GM10248 (cell line): ENCODE results near the gene CSMD2.

Experiments
- CTCF ChIA-PET: fragments of 300-600 bp; sonication (Branson Sonifier 250); formaldehyde crosslinking; extraction: SDS; loops from one replicate; lab custom pipeline; 2021; ENCODE audit warnings: antibody characterized with exemption; lab: Yijun Ruan, JAX
- POLR2A ChIA-PET: fragments of 350-650 bp; sonication (Branson Sonifier 250); formaldehyde crosslinking; extraction: SDS; loops from one replicate; lab custom pipeline; 2020; ENCODE audit warnings: antibody characterized with exemption; lab: Yijun Ruan, JAX
- DNase-seq: peaks from one replicate; pipeline ENCODE4 v3.0.0; 2012; ENCODE audit errors: extremely low spot score
- TF ChIP-seq, protein P1 (sequence below): IDR thresholded peaks from 2 replicates; pipeline ENCODE4 v1.5.1; 2012; ENCODE audit warnings: mild to moderate bottlenecking, low read depth; ENCODE audit errors: extremely low read depth, missing control alignments, control extremely low read depth

CSMD2 gene

DNA sequence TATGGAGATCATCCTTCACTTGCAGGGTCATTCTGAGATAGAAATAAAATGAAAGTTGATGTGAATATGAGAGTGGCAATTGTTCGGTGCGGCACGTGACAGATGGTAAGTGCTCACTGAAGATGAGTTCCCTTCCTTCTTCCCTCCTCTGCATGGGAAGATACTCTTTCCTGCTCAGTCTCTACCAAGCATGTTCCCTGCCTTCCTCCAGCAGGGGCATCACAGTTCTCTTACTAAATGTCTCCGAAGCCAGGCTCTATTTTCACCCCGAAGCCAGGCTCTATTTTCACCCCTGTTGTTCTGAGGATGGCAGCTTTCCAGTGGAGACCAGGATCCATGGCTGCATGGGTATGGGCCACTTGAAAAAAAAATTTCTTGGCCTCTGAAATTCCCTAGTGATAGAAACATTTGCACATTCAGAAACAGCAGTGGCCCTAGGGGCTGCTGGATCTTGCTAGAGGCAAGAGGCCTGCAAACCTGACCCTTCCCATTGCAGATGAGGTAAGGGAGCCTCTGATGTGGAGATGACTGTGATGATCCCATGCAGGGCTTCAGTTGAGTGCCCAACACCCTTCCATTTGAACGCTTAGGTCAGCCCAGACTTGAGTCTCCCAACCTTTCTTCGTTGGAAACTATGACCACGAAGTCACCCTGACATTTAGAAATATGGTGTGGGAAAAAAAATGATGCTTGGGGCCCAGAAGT is 424.8 kb downstream of the CSMD2 start:
- DNase-seq, result no peak
- POLR2A ChIA-PET, result no interaction called here
- TF ChIP-seq, protein P1, sequence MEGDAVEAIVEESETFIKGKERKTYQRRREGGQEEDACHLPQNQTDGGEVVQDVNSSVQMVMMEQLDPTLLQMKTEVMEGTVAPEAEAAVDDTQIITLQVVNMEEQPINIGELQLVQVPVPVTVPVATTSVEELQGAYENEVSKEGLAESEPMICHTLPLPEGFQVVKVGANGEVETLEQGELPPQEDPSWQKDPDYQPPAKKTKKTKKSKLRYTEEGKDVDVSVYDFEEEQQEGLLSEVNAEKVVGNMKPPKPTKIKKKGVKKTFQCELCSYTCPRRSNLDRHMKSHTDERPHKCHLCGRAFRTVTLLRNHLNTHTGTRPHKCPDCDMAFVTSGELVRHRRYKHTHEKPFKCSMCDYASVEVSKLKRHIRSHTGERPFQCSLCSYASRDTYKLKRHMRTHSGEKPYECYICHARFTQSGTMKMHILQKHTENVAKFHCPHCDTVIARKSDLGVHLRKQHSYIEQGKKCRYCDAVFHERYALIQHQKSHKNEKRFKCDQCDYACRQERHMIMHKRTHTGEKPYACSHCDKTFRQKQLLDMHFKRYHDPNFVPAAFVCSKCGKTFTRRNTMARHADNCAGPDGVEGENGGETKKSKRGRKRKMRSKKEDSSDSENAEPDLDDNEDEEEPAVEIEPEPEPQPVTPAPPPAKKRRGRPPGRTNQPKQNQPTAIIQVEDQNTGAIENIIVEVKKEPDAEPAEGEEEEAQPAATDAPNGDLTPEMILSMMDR, result no peak
- CTCF ChIA-PET, result no interaction called here

DNA sequence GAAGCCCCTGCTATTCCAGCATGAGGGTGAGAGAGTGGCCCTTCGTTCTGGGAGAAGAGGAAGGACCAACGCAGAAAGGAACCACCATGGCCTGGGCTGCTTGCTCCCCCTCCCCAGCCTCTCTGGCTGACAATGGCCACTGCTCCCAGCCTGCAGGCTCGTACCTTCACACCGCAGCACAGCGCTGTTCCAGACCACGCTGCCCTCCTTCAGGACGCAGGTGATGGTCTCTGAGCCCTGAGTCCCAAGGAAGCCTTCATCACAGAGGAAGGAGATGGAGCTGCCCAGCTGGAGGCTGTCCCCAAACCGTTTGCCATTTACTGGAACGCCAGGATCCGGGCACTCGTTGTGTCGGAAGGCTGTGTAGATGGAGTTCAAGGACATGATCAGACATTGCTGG is 426.1 kb downstream of the CSMD2 start:
- TF ChIP-seq, protein P1, result no peak
- POLR2A ChIA-PET, result no interaction called here
- no peak for DNase-seq
- CTCF ChIA-PET, result no interaction called here

DNA sequence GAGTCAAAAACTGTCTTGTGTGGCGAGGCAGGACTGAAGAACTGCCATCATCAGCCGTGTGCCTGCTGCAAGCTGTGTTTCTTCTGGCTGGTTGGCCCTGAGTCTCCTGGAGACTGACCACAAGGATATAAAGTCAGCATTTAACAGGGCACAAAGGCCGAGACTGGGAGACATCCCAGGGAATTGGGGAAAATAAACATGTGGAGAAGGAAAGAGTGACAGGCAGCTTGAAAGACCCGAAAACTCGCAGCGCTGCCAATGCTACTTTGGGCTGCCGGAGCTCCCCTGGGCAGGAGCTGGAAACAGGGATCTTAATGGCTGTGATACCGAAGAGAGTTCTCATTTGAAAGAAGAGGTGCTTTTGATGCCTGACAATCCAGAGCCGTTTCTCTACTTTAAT is 426.5 kb downstream of the CSMD2 start:
- TF ChIP-seq, protein P1, result no peak
- POLR2A ChIA-PET, result no interaction called here
- CTCF ChIA-PET, result no interaction called here
- no peak for DNase-seq

DNA sequence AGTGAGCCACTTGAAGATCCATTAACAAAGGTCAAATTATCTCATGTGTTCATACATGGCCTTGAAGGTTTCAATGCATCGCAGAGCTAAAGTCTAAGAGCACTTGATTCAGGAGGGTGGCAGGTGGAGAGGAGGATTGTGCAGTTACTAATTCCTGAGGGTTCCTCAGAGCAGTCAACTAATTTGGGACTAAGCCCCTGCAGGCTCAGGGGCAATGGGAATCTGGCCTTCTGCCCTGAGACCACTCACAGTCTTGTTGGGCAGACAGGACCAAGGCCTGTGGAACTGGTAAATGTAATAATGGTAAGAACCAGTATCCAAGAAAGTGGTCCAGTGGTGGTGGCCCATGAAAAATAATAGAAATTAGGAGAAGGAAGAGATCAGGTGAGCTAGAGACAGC is 428.5 kb downstream of the CSMD2 start:
- CTCF ChIA-PET, result no interaction called here
- no peak for DNase-seq
- POLR2A ChIA-PET, result no interaction called here
- TF ChIP-seq, protein P1, result no peak

DNA sequence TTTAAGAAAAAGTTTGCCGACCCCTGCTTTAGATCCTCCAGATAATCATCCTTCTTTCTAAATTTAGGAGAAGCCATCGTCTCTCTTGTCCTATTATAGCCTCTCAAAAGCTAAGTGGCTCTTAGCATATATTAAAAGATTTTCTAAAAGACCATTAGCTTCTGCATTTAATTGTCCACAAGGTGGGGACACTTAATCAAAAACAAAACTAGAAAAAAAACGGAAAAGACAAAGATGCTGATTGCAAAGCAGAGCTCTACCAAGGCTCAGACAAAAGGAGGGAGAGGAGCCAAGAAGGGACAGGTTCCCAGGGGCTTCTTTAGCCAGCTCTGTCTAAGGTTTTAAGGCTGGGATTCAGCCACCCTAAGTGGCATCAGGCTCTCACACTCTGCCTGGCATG is 429.4 kb downstream of the CSMD2 start:
- ChIA-PET POLR2A (interaction anchor here (0.7 kb wide), 1 partner anchor 23 kb away, joined by 3 read pairs; no protein-coding TSS in a partner anchor), CTCF (interaction anchor here (1.2 kb wide), 1 partner anchor 278 kb away, joined by 4 read pairs; no protein-coding TSS in a partner anchor)
- no peak for DNase-seq
- TF ChIP-seq, protein P1, result no peak

DNA sequence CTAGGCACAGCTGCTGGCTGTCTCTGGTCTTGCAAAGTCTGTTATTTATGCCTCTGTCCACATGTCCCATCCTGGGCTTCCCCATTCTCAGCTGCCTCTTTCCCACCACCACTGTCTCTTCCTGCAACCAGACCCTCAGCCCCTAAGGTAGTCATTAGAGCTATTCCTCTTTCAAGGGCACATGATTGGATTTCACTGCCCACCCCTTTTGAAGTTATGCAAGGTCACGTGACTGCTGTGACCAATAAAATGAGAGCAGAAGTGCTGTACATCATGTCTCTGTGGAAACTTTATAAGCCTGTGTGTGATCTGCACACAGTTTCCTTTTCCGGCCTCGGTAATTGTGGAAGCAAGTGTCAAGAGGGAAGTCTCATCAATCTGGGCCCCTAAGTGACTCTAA is 437.7 kb downstream of the CSMD2 start:
- CTCF ChIA-PET, result interaction anchor here (1.6 kb wide), 1 partner anchor 1015 kb away, joined by 3 read pairs; no protein-coding TSS in a partner anchor
- TF ChIP-seq, protein P1, result no peak
- POLR2A ChIA-PET, result no interaction called here
- DNase-seq, result no peak
